ENCODE data around the gene NDUFS2.
A peak's percentile ranks its signal among the peaks of the same experiment; 100 is the strongest.

DNA sequence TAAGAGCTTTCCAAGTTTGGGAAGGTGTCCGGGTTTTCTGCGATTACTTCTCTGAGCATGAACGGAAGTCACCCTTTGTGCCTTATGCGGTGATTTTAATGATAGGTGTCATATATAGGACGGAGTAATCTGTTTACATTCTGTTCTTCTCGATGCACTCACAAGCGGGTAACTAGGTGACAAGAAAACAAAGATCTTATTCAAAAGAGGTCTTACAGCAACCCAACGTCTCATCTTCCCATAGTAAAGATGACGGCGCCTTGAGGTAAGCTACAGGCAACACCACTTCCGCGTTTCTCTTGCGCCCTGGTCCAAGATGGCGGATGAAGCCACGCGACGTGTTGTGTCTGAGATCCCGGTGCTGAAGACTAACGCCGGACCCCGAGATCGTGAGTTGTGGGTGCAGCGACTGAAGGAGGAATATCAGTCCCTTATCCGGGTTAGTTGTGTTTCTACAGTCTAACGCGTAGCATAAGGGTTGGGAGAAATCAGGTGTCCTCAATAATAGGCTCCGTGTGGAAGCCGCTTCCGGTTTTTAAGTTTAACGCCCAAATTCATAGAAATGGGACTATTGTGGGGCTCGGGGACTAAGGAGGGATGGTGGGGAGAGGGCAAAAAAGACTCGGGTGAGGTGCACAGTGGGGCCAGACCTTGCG is 48.4 kb upstream of the NDUFS2 start, which contains the start of gene UFC1:
- TF ChIP-seq, protein P1, sequence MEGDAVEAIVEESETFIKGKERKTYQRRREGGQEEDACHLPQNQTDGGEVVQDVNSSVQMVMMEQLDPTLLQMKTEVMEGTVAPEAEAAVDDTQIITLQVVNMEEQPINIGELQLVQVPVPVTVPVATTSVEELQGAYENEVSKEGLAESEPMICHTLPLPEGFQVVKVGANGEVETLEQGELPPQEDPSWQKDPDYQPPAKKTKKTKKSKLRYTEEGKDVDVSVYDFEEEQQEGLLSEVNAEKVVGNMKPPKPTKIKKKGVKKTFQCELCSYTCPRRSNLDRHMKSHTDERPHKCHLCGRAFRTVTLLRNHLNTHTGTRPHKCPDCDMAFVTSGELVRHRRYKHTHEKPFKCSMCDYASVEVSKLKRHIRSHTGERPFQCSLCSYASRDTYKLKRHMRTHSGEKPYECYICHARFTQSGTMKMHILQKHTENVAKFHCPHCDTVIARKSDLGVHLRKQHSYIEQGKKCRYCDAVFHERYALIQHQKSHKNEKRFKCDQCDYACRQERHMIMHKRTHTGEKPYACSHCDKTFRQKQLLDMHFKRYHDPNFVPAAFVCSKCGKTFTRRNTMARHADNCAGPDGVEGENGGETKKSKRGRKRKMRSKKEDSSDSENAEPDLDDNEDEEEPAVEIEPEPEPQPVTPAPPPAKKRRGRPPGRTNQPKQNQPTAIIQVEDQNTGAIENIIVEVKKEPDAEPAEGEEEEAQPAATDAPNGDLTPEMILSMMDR (IDR thresholded peaks at IDR 0.05): no peak
- TF ChIP-seq POLR2AphosphoS5 (IDR thresholded peaks at IDR 0.05): peak; percentile 82 to 86 (median 82)
- TF ChIP-seq POLR2A (IDR thresholded peaks at IDR 0.05): no peak

Data from breast epithelium (tissue), 3 donors.